AG10803 (cell line): ENCODE results near the gene ZNF774.

Source experiments
- DNase-seq: peaks from one replicate; pipeline ENCODE4 v3.0.0; 2010; ENCODE audit warnings: low read depth
- H3K4me3 ChIP-seq: 2 replicates; pipeline ENCODE4 v1.5.1; 2011; ENCODE audit warnings: mild to moderate bottlenecking, low read length, control low read depth
- TF ChIP-seq, protein P1 (sequence below): conservative IDR thresholded peaks from 2 replicates; pipeline ENCODE4 v1.5.1; 2011; ENCODE audit warnings: mild to moderate bottlenecking, low read length, control low read depth, inconsistent platforms

ZNF774 gene

GRCh38 chr15:90327311-90327710 lies 24.8 kb upstream of the ZNF774 start:
- no peak for DNase-seq
- TF ChIP-seq, protein P1, sequence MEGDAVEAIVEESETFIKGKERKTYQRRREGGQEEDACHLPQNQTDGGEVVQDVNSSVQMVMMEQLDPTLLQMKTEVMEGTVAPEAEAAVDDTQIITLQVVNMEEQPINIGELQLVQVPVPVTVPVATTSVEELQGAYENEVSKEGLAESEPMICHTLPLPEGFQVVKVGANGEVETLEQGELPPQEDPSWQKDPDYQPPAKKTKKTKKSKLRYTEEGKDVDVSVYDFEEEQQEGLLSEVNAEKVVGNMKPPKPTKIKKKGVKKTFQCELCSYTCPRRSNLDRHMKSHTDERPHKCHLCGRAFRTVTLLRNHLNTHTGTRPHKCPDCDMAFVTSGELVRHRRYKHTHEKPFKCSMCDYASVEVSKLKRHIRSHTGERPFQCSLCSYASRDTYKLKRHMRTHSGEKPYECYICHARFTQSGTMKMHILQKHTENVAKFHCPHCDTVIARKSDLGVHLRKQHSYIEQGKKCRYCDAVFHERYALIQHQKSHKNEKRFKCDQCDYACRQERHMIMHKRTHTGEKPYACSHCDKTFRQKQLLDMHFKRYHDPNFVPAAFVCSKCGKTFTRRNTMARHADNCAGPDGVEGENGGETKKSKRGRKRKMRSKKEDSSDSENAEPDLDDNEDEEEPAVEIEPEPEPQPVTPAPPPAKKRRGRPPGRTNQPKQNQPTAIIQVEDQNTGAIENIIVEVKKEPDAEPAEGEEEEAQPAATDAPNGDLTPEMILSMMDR, result no peak
- H3K4me3 ChIP-seq, result no peak overlapping the region

GRCh38 chr15:90334304-90334731 lies 17.8 kb upstream of the ZNF774 start:
- no peak for DNase-seq
- TF ChIP-seq, protein P1, result no peak
- H3K4me3 ChIP-seq, result no peak overlapping the region

- H3K4me3 ChIP-seq, result no peak overlapping the region
- peak; percentile 46 for DNase-seq
- TF ChIP-seq, protein P1, result no peak
Observed at GRCh38 chr15:90336705-90337141, 15.4 kb upstream of the ZNF774 start.

DNA sequence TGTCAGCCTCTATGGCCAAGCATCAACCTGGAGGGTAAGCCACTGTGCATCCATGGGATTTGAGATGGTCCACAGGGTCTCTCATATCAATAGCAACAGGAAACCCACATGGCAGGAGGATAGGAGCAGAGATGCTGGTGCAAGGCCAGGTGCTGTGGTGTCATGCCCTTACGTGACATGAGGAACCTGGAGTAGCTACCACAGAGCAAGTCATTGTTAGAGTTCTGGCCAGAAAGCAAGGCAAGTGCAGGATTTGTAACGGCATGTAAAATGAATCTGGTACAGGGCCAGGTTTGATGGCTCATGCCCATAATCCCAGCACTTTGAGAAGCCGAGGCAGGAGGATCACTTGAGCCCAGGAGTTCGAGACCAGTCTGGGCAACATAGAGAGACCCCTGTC lies 14.8 kb upstream of the ZNF774 start:
- DNase-seq, result peak; percentile 19
- no peak overlapping the region for H3K4me3 ChIP-seq
- TF ChIP-seq, protein P1, result no peak

DNA sequence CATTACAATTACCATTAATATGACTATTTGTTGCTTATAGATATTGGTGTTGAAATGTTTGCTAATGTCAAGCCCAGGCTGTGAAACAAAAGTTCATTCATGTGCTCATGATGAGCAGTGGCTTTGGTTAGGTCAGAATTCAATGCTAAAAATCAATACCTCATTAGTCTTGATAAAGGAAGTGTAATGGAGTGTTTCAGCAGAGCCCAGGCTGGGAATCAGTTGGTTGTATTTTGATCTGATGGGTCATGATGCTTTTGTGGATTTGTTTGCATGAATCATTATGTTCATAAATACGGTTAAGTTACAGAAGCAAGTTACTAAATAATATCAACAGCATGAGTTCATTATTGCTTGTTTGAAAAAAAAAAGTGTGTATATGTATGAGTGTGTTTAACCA lies 13.6 kb upstream of the ZNF774 start:
- DNase-seq, result no peak
- no peak overlapping the region for H3K4me3 ChIP-seq
- TF ChIP-seq, protein P1, result no peak

- H3K4me3 ChIP-seq, result no peak overlapping the region
Observed at GRCh38 chr15:90340345-90340744, 11.7 kb upstream of the ZNF774 start.

DNA sequence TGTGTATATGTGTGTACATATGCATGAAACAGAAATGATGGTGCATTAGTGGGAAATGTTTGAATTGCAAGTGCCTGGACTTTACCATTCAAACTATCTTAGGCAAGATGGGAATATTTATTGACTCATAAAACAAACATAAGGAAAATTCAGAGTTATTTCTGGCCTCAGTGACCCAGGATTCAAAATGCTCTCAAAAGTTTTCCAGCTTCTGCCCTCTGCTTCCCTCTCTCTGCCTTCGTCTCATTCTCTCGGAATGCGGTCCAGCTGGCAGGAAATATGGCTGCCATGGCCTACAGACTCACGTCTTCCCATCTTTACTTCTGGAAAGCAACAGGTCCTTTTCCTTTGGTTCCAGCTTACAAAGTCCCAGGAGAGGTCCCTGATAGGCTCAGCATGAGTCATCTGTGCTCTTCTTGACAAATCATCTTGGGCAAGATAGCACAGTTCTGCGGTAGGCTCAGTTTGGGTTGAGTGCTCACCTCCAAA lies 8.7 kb upstream of the ZNF774 start:
- TF ChIP-seq, protein P1, result no peak
- H3K4me3 ChIP-seq, result no peak overlapping the region
- DNase-seq, result no peak

More at GRCh38 chr15:90340345-90340744, 11.7 kb upstream of the ZNF774 start:
- TF ChIP-seq, protein P1, result no peak
- no peak for DNase-seq
